ENCODE measurements around the gene CACNA1I. TPM values are rescaled to one million over a fixed set of nuclear protein-coding genes. Genes with fewer than 3 reads are reported as not detected.

The CACNA1I gene
- total RNA-seq, 6 experiments from 2014 or later: 0.06 TPM; not detected in 5

GRCh38 chr22:39724857-39725256, 154.3 kb downstream of the CACNA1I start:
- intact Hi-C loops (cut with DNase I): no loop called here
- Histone ChIP-seq H3K4me3 (no peak overlapping the region), H3K27ac (no peak overlapping the region), H3K9me3 (no peaks in the 10 kb centered on the region), H3K27me3 (no peaks in the 10 kb centered on the region), H3K4me1 (no peaks in the 10 kb centered on the region), H3K36me3 (no peaks in the 10 kb centered on the region)
- 50% methylated on average over 2 of the region's 9 CpGs for WGBS (ENCODE audit: insufficient coverage, low coverage, low lambda C conversion rate, missing lambda C conversion rate)
- TF ChIP-seq POLR2A (IDR thresholded peaks at IDR 0.05): no peak
- no peak for TF ChIP-seq CTCF (IDR thresholded peaks at IDR 0.05)
- ATAC-seq (no peak), DNase-seq (no peak)

- Histone ChIP-seq H3K36me3 (no peaks in the 10 kb centered on the region), H3K27me3 (no peaks in the 10 kb centered on the region), H3K27ac (no peak overlapping the region), H3K4me3 (no peak overlapping the region), H3K4me1 (no peaks in the 10 kb centered on the region), H3K9me3 (no peaks in the 10 kb centered on the region)
- WGBS (ENCODE audit: insufficient coverage, low coverage, low lambda C conversion rate, missing lambda C conversion rate): 55% methylated on average over 5 of the region's 9 CpGs
- TF ChIP-seq CTCF (IDR thresholded peaks at IDR 0.05) (no peak), POLR2A (IDR thresholded peaks at IDR 0.05) (no peak)
- ATAC-seq (no peak), DNase-seq (no peak)
- intact Hi-C loops (cut with DNase I): no loop called here
These were observed 154.9 kb downstream of the CACNA1I start for GRCh38 chr22:39725351-39726035.

- no peaks in the 10 kb centered on the region for H3K9me3 ChIP-seq
- DNase-seq: no peak
- ATAC-seq: no peak
- H3K4me3 ChIP-seq: no peak overlapping the region
- no peaks in the 10 kb centered on the region for H3K4me1 ChIP-seq
- intact Hi-C loops (cut with DNase I): no loop called here
- no peaks in the 10 kb centered on the region for H3K36me3 ChIP-seq
- TF ChIP-seq CTCF (IDR thresholded peaks at IDR 0.05) (no peak), POLR2A (IDR thresholded peaks at IDR 0.05) (no peak)
- H3K27ac ChIP-seq: no peak overlapping the region
- no peaks in the 10 kb centered on the region for H3K27me3 ChIP-seq
- WGBS (ENCODE audit: insufficient coverage, low coverage, low lambda C conversion rate, missing lambda C conversion rate): 44% methylated on average over 11 of the region's 15 CpGs
These were observed 157.0 kb downstream of the CACNA1I start for GRCh38 chr22:39727541-39727940.

GRCh38 chr22:39728236-39728860, 157.8 kb downstream of the CACNA1I start:
- Histone ChIP-seq H3K36me3 (no peaks in the 10 kb centered on the region), H3K27ac (no peak overlapping the region), H3K4me3 (no peak overlapping the region), H3K9me3 (no peaks in the 10 kb centered on the region), H3K4me1 (no peaks in the 10 kb centered on the region), H3K27me3 (no peaks in the 10 kb centered on the region)
- intact Hi-C loops (cut with DNase I): no loop called here
- DNase-seq (no peak), ATAC-seq (no peak)
- WGBS (ENCODE audit: insufficient coverage, low coverage, low lambda C conversion rate, missing lambda C conversion rate): 64% methylated on average over 6 of the region's 12 CpGs
- TF ChIP-seq CTCF (IDR thresholded peaks at IDR 0.05) (no peak), POLR2A (IDR thresholded peaks at IDR 0.05) (no peak)
